GDM1 (cell line): ENCODE measurements around the gene DENND10.
A peak's percentile ranks its signal among the peaks of the same experiment; 100 is the strongest.
"Not testable (repeated sequence)": the region's sequence is repeated elsewhere in the genome, so short reads cannot be mapped to it uniquely, and the experiment has no call there.

ENCODE experiments used
- DNase-seq: peaks from one replicate; lab custom pipeline; 2025; lab: John Stamatoyannopoulos, UW

Gene DENND10

DNA sequence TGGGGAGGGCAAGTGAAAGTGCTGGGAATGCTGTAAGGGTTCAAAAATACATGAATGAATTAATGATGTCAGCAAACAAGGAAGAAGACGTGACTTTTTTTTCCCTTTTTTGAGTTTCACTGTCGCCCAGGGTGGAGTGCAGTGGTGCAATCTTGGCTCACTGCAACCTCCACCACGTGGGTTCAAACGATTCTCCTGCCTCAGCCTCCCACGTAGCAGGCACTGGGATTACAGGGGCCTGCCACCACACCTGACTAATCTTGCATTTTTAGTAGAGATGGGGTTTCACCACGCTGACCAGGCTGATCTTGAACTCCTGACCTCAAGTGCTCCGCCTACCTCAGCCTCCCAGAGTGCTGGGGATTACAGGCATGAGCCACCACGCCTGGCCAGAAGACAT, 30.0 kb downstream of the DENND10 start:
- DNase-seq: no peak

DNA sequence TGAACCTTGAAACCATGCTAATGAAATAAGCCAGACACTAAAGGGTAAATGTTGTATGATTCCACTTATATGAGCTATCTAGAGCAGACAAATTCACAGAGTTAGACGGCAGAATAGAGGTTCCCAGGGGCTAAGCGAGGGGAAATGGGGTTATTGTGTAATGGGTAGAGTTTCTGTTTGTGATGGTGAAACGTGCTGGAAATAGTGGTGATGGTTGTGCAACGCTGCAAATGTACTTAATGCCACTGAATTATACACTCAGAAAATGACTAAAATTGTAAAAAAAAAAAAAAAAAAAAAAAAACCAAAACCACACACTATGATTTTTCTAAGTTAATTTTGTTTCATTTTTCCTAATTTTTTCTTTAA, 31.6 kb downstream of the DENND10 start:
- no peak for DNase-seq

GRCh38 chr10:119136084-119136483, 32.2 kb downstream of the DENND10 start:
- DNase-seq: no peak

GRCh38 chr10:119137878-119138277, 34.0 kb downstream of the DENND10 start:
- not testable (repeated sequence) for DNase-seq

GRCh38 chr10:119138346-119139306, 34.7 kb downstream of the DENND10 start:
- no peak for DNase-seq

GRCh38 chr10:119139464-119140067, 35.7 kb downstream of the DENND10 start:
- DNase-seq: peak; percentile 5

- no peak for DNase-seq
These were observed 36.8 kb downstream of the DENND10 start for GRCh38 chr10:119140603-119141245.

DNA sequence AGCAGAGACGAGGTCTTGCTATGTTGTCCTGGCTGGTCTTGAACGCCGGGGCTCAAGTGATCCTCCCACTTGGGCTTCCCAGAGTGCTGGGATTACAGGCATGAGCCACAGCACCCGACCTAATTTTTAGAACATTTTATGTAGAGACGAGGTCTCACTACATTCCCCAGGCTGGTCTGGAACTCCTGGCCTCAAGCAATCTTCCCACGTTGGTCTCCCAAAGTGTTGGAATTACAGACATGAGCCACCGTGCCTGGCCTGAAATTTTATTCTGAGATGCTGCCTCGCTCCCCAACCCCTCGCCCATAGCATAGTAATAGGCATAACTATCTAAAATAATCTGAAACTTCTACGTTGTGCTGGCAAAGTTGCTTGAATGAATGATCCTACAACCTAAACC, 39.7 kb downstream of the DENND10 start:
- no peak for DNase-seq

DNA sequence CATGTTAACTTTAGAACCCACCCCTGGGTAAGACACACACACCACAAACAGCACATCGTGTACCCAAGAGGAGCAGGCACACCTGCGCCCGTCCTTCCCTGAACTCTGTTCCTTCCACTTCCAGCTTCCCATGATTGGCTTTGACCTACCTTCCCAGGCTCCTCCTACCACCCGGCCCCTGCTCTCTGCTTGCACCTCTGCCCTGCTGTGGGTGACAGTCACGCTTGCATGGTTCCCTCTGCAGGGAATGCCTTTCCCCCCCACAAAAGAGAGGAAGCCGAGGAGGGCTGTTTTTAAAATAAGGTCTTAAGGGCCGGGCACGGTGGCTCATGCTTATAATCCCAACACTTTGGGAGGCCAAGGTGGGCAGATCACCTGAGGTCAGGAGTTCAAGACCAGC, 45.2 kb downstream of the DENND10 start:
- DNase-seq: no peak

DNA sequence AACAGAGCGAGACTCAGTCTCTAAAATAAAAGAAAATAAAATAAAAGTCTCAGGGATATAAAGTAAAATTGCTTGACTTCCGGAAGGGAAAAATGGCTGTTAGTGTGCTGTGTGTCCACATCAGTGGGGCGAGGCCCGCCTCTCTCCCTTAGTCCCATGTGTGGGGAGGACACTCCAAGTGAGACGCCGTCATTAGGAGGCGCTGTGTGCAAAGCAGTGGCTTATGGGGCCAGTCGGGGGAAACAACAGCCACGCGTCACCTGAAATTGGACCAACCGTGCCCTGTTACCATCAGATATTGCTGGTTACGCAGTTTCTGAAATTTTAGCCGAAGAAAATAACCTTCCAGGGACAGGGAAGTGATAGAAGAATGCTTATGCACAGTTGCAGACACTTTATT, 45.8 kb downstream of the DENND10 start:
- no peak for DNase-seq

DNA sequence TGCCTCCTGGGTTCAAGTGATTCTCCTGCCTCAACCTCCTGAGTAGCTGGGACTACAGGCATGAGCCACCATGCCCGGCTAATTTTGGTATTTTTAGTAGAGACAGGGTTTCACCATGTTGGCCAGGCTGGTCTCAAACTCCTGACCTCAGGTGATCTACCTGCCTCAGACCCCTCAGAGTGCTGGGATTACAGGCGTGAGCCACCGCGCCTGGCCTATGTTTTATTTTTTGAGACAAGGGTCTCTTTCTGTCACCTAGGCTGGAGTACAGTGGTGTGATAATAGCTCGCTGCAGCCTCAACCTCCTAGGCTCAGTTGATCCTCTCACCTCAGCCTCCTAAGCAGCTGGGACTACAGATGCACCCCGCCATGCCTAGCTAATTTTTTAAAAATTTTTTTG, 47.7 kb downstream of the DENND10 start:
- DNase-seq: not testable (repeated sequence)

GRCh38 chr10:119153041-119153440, 49.1 kb downstream of the DENND10 start:
- DNase-seq: no peak

- no peak for DNase-seq
These were observed 49.7 kb downstream of the DENND10 start for GRCh38 chr10:119153661-119154060.

DNA sequence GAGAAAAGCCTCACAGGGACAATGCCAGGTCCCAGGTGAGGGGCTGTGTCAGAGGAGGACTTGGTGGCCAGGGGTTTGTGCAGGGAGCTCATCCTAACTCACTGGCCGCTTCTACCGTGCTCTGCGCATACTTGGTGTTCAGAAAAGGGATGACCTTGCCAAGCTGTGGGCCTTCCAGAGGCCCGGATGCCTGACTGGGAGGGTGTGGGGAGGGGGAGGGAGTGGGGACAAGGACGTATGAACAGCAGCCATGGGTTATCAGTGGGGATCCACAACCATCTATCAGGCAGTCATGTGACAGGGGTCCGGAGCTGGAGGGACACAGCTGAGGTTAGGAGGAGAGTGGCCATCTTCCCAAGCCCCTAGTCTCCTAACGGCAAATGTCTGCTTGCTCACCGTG, 55.4 kb downstream of the DENND10 start:
- DNase-seq: no peak

DNA sequence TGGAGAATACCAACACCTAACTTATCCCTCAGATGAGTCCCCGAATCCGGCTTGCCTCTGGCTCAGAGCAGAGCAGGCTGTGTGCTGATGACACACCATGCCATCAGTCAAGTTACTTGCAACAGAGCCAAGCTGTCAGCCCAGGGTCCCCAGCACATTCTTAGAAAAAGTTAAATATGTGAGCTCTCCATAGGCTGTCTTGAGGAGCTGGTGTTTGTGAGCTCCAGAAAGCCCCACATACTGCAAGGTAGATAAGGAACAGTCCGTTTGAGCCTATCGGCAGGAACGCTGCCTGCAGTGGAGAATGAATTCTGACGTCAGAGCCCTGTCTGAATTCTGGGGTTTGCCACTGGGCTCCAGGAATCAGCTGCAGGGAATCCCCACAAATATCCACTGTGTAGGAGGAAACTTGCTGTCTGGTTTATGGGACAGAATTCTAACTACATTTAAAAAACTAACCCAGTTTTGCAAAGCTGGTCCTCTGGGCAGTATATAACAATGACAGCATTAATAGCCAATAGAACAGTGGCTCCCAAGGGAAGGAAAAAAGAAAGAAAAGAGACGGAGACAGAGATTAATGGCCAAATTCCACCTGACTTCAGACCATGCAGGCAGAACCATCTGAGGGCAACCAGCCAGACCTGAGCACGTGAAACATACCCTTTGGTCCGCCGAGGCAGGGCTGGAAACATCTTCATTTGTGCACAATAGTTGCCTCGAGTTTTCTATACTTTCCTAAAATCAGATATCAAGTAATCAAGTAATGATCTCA, 58.0 kb downstream of the DENND10 start:
- no peak for DNase-seq

DNA sequence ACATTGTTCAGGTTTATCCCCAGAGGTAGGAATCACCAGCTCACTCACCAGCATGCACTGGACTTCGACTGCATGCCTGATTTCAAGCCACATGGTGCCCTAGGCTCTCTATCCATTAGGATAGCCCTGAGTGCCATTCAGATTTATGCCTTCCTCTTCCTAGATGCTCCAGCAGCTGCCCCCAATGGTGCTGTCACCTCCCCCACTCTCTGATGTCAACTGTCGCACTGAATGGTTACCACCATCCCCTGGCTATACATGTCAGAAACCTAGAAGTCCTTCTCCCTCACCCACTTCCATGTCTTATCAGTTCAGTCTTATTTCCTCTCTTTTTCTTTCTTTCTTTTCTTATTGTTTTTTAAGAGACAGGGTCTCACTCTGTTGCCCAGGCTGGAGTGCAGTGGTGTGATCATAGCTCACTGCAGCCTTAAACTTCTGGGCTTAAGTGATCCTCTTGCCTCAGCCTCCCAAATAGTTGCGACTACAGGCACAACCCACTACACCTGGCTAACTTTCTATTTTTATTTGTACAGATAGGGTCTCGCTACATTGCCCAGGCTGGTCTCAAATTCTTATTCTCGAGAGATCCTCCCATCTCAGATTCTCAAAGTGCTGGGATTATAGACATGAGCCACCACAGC, 58.7 kb downstream of the DENND10 start:
- DNase-seq: no peak

DNA sequence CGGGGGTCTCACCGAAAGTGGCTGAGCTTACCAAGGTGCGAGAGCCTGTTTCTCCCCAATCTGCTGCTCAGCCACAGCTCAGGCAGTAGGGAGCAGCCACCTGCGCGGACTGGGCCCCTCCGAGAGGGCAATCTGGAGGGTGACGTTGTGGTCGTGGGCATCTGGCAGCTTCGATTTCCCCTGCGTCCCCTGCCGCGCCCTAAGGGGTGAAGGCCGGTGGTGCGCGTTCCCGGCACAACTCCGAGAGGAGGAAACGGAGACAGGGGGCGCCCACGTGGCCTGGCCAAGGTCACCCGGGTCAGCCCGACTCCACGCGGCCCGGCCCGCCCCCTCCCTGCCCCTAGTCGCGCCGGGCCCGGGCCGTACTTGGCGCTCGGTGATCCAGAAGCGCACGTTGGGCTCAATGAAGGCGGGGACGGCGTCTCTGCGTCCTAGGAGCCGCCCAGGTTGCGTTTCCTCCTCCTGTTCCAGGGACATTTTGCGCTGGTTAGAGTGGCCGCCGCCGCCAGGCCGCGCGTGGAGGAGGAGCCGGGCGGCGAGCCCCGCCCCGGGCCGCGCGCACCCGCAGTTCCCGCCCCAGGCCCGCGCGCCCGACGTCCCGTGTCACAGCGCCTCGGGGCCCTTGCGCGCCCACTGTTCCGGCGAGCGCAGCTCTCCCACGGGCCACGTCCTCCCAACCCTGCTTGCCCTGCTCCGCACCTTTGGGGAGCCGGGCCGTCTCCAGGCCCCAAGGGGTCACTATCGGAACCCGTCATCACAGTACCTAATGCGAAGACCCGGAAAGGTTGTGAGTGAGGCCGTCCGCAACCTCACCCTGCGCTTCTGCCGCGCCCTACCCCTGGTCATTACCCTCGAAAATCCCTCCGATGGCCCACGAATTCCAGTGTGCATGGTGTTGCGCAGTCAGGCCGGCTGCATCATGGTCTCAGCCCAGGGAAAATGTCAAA, 61.5 kb downstream of the DENND10 start, which contains the start of gene SFXN4:
Gene SFXN4, minus strand, starts transcription at position 544 of the 947 bp plus-strand sequence. Its CDS starts 67 bp downstream, at position 477.
- DNase-seq: peak; percentile 75

- DNase-seq: no peak
These were observed 62.2 kb downstream of the DENND10 start for GRCh38 chr10:119166118-119166500.

DNA sequence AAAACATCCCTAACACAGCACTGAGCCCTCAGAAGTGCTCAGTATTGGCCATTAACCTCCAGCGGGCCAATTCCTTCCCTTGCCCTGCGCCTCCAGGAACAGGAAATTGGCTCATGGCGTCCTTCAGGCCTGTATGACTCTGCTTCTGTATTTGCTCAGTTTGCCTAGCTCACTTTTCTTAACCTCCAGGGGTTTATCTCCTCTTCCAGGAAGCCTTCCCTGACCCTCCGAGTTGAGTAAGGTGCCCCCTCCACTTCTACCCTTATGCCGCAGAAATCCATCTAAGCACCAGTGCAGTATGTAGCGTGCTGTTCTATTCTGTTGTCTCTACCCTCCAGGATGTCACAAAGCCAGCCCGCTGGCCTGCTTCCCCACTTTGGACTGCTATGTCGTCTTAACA, 62.7 kb downstream of the DENND10 start:
- DNase-seq: no peak

DNA sequence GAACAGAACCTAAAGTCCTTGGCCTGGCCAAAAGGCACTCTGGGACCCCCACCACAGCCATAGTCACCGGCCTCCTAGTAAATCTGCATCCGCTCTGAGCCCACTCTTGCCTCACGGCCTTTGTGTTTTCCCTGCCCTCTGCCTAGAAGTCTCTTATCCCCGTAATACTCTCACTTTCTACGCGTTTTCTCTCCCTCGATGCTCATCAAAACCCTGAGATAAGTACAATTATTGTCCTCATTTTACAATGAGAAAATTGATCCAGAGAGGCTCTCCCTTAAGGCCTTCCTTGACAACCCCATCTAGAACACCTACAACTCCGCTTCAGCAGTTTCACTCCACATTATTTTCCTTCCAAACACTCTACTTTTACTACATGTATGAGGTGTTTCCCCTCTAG, 63.1 kb downstream of the DENND10 start:
- DNase-seq: no peak
